SJCRH30 (cell line): ENCODE data around the gene PUS10. TPM values are rescaled to one million over a fixed set of nuclear protein-coding genes. Genes with fewer than 3 reads are reported as not detected.

Source experiments
- DNase-seq, 2 experiments: peaks; one replicate each; pipeline ENCODE4 v3.0.0-alpha.2; 2015 to 2020
- H3K27ac ChIP-seq: fragments of 250-450 bp; sonication (Bioruptor Pico); 2 replicates; pipeline ENCODE4 v1.5.1; 2020; ENCODE audit warnings: mild to moderate bottlenecking, moderate library complexity
- H3K27me3 ChIP-seq: fragments of 250-450 bp; sonication (Bioruptor Pico); 2 replicates; pipeline ENCODE4 v1.5.1; 2020; ENCODE audit warnings: mild to moderate bottlenecking, moderate library complexity
- H3K36me3 ChIP-seq: fragments of 250-450 bp; sonication (Bioruptor Pico); 2 replicates; pipeline ENCODE4 v1.5.1; 2020; ENCODE audit warnings: mild to moderate bottlenecking, moderate library complexity
- H3K4me1 ChIP-seq: fragments of 250-450 bp; sonication (Bioruptor Pico); 2 replicates; pipeline ENCODE4 v1.5.1; 2020; ENCODE audit warnings: mild to moderate bottlenecking, moderate library complexity
- H3K4me3 ChIP-seq: fragments of 250-450 bp; sonication (Bioruptor Pico); 2 replicates; pipeline ENCODE4 v1.5.1; 2020; ENCODE audit warnings: mild to moderate bottlenecking, moderate library complexity
- H3K9me3 ChIP-seq: fragments of 250-450 bp; sonication (Bioruptor Pico); replicated peaks from 2 replicates; pipeline ENCODE4 v1.5.1; 2020; ENCODE audit warnings: mild to moderate bottlenecking, moderate library complexity
- total RNA-seq: library from RNA; depleted of rRNA; stranded (reverse); fragments of >200 nt; shearing (Covaris generic); gene quantifications from 2 replicates; pipeline ENCODE4 v1.2.3, GENCODE V29; 2014

PUS10 gene
- total RNA-seq, 1 experiment from 2014 or later: 8.9 TPM

DNA sequence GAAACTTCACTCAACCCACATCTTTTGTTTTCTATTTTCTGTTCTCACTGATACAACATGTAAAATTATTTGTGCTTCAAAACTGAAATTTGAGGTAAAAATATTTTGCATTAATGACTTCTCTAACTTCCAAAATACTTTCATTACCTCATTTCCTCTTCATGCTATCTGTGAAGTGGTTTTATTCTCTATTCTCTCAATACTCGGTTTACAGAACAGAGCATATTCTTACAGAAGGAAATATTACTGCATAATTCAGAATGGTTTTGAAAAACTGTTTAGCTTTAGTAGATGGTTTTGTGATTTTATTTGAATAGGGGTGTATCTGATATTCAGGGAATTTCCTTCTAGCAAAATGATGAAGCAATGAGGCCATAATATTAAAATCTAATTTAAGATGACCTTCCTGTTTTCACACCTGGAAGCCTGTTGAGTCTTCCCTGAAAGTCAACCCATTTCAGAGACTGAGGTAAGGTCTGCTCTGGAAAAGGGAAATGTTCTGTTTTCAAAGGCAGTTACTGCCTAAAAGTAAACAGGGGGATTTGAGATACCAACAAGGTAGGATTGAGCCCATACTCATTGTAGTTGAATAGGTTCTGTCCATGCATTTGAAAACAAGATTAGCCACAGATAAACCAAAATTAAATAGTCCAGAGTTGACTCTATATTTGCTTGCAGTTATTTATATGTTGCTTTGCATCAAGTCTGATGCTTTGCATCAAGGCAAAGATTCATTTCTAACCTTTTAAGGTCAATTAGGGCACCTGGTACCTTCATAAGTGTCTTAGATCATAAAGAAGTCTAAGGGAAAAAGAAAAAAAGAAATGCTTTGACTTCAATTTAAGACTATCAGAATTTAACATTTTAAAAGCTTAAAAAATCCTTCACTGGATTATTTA is 51.3 kb downstream of the PUS10 start:
- Histone ChIP-seq H3K9me3 (no peaks in the 10 kb centered on the region), H3K36me3 (no peaks in the 10 kb centered on the region), H3K27me3 (no peaks in the 10 kb centered on the region), H3K4me3 (no peak overlapping the region), H3K27ac (no peak overlapping the region), H3K4me1 (no peaks in the 10 kb centered on the region)
- no peak for DNase-seq

- H3K27me3 ChIP-seq: no peaks in the 10 kb centered on the region
- no peaks in the 10 kb centered on the region for H3K4me1 ChIP-seq
- H3K27ac ChIP-seq: no peak overlapping the region
- H3K4me3 ChIP-seq: no peak overlapping the region
- H3K9me3 ChIP-seq: no peaks in the 10 kb centered on the region
- no peaks in the 10 kb centered on the region for H3K36me3 ChIP-seq
- DNase-seq: no peak
Measured at GRCh38 chr2:60965499-60965785, 52.6 kb downstream of the PUS10 start.

DNA sequence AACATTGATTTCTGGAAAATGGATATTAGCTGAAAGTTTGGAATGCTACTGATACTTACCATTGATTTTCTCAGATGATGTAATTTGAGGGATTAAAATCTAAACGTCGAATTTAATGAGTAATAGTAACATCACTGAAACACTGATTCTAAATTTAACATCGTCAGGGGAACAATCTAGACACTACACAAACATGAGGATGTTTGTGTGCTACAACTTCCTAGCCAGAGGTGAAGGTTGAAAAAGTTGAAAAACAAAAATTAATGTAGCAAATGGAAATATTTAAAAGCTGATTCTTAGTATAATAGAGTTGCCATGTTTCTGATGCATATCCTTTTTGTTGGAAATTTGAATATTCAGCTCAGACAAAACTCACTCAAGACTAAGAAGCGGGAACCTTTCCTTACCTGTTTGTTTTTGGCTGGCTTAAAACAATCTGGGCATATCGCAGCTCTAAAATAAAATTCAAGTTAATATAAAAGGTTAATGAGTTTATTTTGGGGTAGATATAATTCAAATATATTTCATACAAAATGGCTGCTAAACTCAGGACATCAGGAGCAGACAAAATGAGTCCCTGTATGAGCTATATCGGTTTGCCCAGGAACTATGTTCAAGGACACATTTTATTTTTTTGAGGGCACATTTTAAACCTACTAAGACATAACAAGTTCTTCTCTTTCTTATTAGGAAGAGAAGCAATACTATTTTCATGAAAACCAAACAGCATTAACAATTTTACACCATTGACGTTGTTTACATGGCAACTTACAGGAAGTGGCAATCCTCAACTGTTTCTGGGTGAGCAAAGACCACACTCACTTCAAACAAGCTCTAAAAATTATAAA is 53.2 kb downstream of the PUS10 start:
- Histone ChIP-seq H3K27me3 (no peaks in the 10 kb centered on the region), H3K27ac (no peak overlapping the region), H3K4me1 (no peaks in the 10 kb centered on the region), H3K9me3 (no peaks in the 10 kb centered on the region), H3K36me3 (no peaks in the 10 kb centered on the region), H3K4me3 (no peak overlapping the region)
- DNase-seq: no peak

GRCh38 chr2:60963190-60963589 is 54.9 kb downstream of the PUS10 start:
- Histone ChIP-seq H3K36me3 (no peaks in the 10 kb centered on the region), H3K27me3 (no peaks in the 10 kb centered on the region), H3K27ac (no peak overlapping the region), H3K4me3 (no peak overlapping the region), H3K4me1 (peaks cover under 1% of the 10 kb centered on the region; the same call in 1 of the 2 replicates), H3K9me3 (no peaks in the 10 kb centered on the region)
- no peak for DNase-seq

- H3K4me3 ChIP-seq: no peak overlapping the region
- H3K27me3 ChIP-seq: no peaks in the 10 kb centered on the region
- no peak overlapping the region for H3K27ac ChIP-seq
- no peaks in the 10 kb centered on the region for H3K9me3 ChIP-seq
- peaks cover 7% of the 10 kb centered on the region for H3K4me1 ChIP-seq
- DNase-seq: no peak
- H3K36me3 ChIP-seq: no peaks in the 10 kb centered on the region
Measured at GRCh38 chr2:60962528-60962927, 55.5 kb downstream of the PUS10 start.

- no peaks in the 10 kb centered on the region for H3K27me3 ChIP-seq
- DNase-seq: no peak
Measured at GRCh38 chr2:60961457-60961856, 56.6 kb downstream of the PUS10 start.

GRCh38 chr2:60960706-60961105 is 57.3 kb downstream of the PUS10 start:
- Histone ChIP-seq H3K36me3 (no peaks in the 10 kb centered on the region), H3K4me3 (no peak overlapping the region), H3K27me3 (no peaks in the 10 kb centered on the region), H3K9me3 (no peaks in the 10 kb centered on the region), H3K4me1 (peaks cover 11% of the 10 kb centered on the region), H3K27ac (no peak overlapping the region)
- DNase-seq: no peak

More at GRCh38 chr2:60961457-60961856, 56.6 kb downstream of the PUS10 start:
- Histone ChIP-seq H3K4me1 (peaks cover 11% of the 10 kb centered on the region), H3K27ac (no peak overlapping the region), H3K36me3 (no peaks in the 10 kb centered on the region), H3K4me3 (no peak overlapping the region), H3K9me3 (no peaks in the 10 kb centered on the region)

DNA sequence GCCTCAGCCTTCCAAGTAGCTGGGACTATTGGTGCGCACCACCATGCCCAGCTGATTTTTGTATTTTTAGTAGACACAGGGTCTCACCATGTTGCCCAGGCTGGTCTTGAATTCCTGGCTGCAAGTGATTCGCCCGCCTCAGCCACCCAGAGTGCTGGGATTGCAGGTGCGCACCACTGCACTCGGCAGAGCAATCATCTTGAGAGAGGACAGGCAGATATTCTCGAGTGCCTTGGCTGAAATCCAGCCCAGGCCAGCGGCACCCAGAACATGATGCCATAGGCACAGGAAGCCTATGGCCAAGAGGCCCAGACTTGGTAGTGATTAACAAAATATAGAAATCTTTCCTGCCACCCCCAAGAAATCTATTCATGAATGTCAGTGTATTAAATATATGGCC is 58.6 kb downstream of the PUS10 start:
- Histone ChIP-seq H3K4me3 (no peak overlapping the region), H3K9me3 (no peaks in the 10 kb centered on the region), H3K4me1 (peaks cover 11% of the 10 kb centered on the region), H3K36me3 (no peaks in the 10 kb centered on the region), H3K27ac (no peak overlapping the region), H3K27me3 (no peaks in the 10 kb centered on the region)
- DNase-seq: no peak

DNA sequence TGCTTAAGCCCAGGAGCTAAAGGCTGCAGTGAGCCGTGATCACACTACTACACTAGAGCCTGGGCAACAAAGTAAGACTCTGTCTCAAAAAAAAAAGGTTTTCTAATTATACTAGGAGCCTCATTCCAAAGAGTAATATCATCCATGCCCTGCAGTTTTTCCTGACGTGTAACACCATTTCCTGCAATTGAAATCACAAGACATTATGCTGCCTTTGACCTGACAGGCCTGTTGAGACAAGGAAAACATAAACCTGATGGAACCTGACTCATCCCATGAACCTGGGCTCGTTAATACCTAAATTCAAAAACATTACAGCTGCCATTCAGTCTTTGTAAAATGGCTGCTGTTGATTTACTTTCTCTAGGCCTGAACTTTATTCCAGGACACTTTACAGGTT is 59.3 kb downstream of the PUS10 start:
- Histone ChIP-seq H3K36me3 (no peaks in the 10 kb centered on the region), H3K9me3 (no peaks in the 10 kb centered on the region), H3K27me3 (no peaks in the 10 kb centered on the region), H3K4me3 (no peak overlapping the region), H3K27ac (no peak overlapping the region), H3K4me1 (peaks cover 11% of the 10 kb centered on the region)
- no peak for DNase-seq

DNA sequence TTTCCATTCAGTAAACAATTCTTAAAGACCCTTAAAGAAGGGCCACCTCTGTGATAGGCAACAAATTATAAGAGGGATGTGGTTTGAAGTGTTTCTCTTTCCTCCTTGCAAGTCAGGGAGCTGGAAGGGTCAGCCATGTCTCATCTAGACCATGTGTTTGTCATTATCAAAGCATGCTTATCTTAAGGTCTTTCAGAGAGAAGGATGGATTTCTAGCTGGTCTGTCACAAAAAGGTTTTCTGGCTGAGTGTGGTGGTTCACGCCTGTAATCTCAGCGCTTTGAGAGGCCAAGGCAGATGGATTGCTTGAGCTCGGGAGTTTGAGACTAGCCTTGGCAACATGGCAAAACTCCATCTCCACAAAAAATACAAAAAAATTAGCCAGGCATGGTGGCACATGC is 59.7 kb downstream of the PUS10 start:
- no peaks in the 10 kb centered on the region for H3K9me3 ChIP-seq
- 0 out of 2 replicates have a peak, but pooled peaks cover under 1% of the 10 kb centered on the region for H3K36me3 ChIP-seq
- peak in 1 of 2 experiments; percentile 16 for DNase-seq
- peaks cover 11% of the 10 kb centered on the region for H3K4me1 ChIP-seq
- H3K27me3 ChIP-seq: no peaks in the 10 kb centered on the region
- no peak overlapping the region for H3K4me3 ChIP-seq
- no peak overlapping the region for H3K27ac ChIP-seq

- H3K9me3 ChIP-seq: 0 out of 2 replicates have a peak, but pooled peaks cover 3% of the 10 kb centered on the region
- no peaks in the 10 kb centered on the region for H3K27me3 ChIP-seq
- H3K4me3 ChIP-seq: no peak overlapping the region
- no peak overlapping the region for H3K27ac ChIP-seq
- peaks cover 4% of the 10 kb centered on the region; the same call in 1 of the 2 replicates for H3K36me3 ChIP-seq
- DNase-seq: peak; percentile 28 to 45
- H3K4me1 ChIP-seq: peaks cover 11% of the 10 kb centered on the region
Measured at GRCh38 chr2:60957643-60958042, 60.4 kb downstream of the PUS10 start.

GRCh38 chr2:60957224-60957623 is 60.8 kb downstream of the PUS10 start:
- Histone ChIP-seq H3K27me3 (no peaks in the 10 kb centered on the region), H3K27ac (no peak overlapping the region), H3K4me1 (peaks cover 11% of the 10 kb centered on the region), H3K36me3 (peaks cover 4% of the 10 kb centered on the region; the same call in 1 of the 2 replicates), H3K4me3 (no peak overlapping the region), H3K9me3 (0 out of 2 replicates have a peak, but pooled peaks cover 3% of the 10 kb centered on the region)
- DNase-seq: no peak

- peaks cover 11% of the 10 kb centered on the region for H3K4me1 ChIP-seq
- no peak for DNase-seq
- no peaks in the 10 kb centered on the region for H3K27me3 ChIP-seq
- H3K9me3 ChIP-seq: 0 out of 2 replicates have a peak, but pooled peaks cover 3% of the 10 kb centered on the region
- H3K36me3 ChIP-seq: peaks cover 4% of the 10 kb centered on the region; the same call in 1 of the 2 replicates
- H3K4me3 ChIP-seq: no peak overlapping the region
- no peak overlapping the region for H3K27ac ChIP-seq
Measured at GRCh38 chr2:60954139-60954538, 63.9 kb downstream of the PUS10 start.

- H3K9me3 ChIP-seq: 0 out of 2 replicates have a peak, but pooled peaks cover 3% of the 10 kb centered on the region
- no peaks in the 10 kb centered on the region for H3K4me1 ChIP-seq
- H3K27ac ChIP-seq: no peak overlapping the region
- H3K4me3 ChIP-seq: no peak overlapping the region
- DNase-seq: no peak
- no peaks in the 10 kb centered on the region for H3K27me3 ChIP-seq
- H3K36me3 ChIP-seq: peaks cover 4% of the 10 kb centered on the region; the same call in 1 of the 2 replicates
Measured at GRCh38 chr2:60948926-60949579, 69.0 kb downstream of the PUS10 start.
